Hepatocyte (in vitro differentiated cells): Measurements from ENCODE around the gene PRRT1B.

Experiments
- EZH2 ChIP-seq: fragments of 200-600 bp; sonication (generic); IDR thresholded peaks from 2 replicates; pipeline ENCODE4 v1.6.1; 2016; ENCODE audit warnings: antibody characterized with exemption, mild to moderate bottlenecking, borderline replicate concordance
- TF ChIP-seq, protein P1 (sequence below): fragments of 200-600 bp; sonication (generic); IDR thresholded peaks from 2 replicates; pipeline ENCODE4 v1.5.1; 2016; ENCODE audit warnings: antibody characterized with exemption, mild to moderate bottlenecking; ENCODE audit not compliant: poor library complexity

DNA sequence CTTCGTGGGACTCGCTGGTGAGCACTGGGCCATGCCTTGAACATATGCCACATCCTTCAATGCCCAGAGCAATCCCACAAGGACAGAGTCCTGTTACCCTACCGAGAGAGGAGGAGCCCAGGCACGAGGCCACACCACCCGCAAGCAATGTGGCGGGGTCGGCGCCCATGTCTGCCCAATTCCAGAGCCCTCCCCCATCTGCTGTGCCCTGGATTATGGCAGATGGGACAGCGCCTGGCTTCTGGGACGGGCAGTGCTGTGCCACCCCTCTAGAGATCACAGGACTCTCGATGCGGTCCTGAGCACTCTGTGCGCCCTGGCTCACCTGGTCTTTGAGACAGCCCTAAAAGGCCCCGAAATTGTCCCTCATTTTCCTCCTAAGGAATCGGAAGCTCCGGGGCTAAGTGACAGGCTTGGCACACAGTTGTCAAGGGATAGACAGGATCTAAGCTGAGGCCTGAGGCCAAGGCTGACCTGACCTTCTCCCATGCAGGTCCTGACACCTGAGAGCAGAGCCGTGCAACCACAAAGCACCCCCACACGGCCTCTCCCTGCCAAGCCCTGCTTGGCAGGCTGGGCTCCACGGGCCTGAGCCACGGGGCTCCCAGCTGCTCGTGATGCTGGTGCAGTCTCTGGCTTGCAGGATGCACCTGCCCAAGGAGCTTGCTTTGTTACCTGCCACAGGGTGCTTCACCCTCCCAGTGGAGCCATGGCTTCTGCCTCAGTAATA, 48.8 kb downstream of the PRRT1B start:
- TF ChIP-seq, protein P1, sequence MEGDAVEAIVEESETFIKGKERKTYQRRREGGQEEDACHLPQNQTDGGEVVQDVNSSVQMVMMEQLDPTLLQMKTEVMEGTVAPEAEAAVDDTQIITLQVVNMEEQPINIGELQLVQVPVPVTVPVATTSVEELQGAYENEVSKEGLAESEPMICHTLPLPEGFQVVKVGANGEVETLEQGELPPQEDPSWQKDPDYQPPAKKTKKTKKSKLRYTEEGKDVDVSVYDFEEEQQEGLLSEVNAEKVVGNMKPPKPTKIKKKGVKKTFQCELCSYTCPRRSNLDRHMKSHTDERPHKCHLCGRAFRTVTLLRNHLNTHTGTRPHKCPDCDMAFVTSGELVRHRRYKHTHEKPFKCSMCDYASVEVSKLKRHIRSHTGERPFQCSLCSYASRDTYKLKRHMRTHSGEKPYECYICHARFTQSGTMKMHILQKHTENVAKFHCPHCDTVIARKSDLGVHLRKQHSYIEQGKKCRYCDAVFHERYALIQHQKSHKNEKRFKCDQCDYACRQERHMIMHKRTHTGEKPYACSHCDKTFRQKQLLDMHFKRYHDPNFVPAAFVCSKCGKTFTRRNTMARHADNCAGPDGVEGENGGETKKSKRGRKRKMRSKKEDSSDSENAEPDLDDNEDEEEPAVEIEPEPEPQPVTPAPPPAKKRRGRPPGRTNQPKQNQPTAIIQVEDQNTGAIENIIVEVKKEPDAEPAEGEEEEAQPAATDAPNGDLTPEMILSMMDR: no peak
- TF ChIP-seq EZH2: no peak
